Breast epithelium (tissue), 3 donors: ENCODE data around the gene RPL13.

Source experiments
- CTCF ChIP-seq, 3 donors: fragments of 450-650 bp; IDR thresholded peaks; one replicate each; pipeline ENCODE4 v1.5.1; 2016 to 2017; ENCODE audit warnings: antibody characterized with exemption in 3 of 3, mild to moderate bottlenecking in 3 of 3, moderate library complexity in 3 of 3
- POLR2A ChIP-seq: fragments of 450-650 bp; IDR thresholded peaks from one replicate; pipeline ENCODE4 v1.6.1; 2016; ENCODE audit warnings: antibody characterized with exemption, mild to moderate bottlenecking, moderate library complexity

GRCh38 chr16:89552913-89553312 is 7.6 kb upstream of the RPL13 start:
- TF ChIP-seq CTCF (IDR thresholded peaks at IDR 0.05) (no peak), POLR2A (no peak)
